T-cell (primary cell): ENCODE results near the gene NEK11. TPM values are rescaled to one million over a fixed set of nuclear protein-coding genes. Genes with fewer than 3 reads are reported as not detected.

Source experiments
- ATAC-seq, 4 experiments: fragments of 200-7000 bp in 3 of 4; fragments of 150-1000 bp in 1 of 4; cut with Tn5 transposase; replicated peaks in 1 of 4; 1 replicate in 3 of 4; 2 replicates in 1 of 4; pipeline ENCODE4 v1.10.0; 2021; ENCODE audit warnings: moderate library complexity in 3 of 4, mild to moderate bottlenecking in 2 of 4, moderate number of reproducible peaks in 1 of 4
- CTCF ChIA-PET, 2 donors: fragments of 300-600 bp; sonication (Branson Sonifier 250); formaldehyde crosslinking; loops; one replicate each; lab custom pipeline; 2022; ENCODE audit warnings: antibody characterized with exemption in 2 of 2; lab: Charles Lee
- POLR2A ChIA-PET, 2 donors: fragments of 300-600 bp; sonication (Branson Sonifier 250); formaldehyde crosslinking; loops; one replicate each; lab custom pipeline; 2022; ENCODE audit warnings: antibody characterized with exemption in 2 of 2; lab: Charles Lee
- DNase-seq, 35 experiments: peaks; one replicate each; pipeline versions ENCODE4 v3.0.0 to v3.0.0-alpha.2; 2013 to 2023
- H3K27ac ChIP-seq: one replicate; pipeline ENCODE4 v1.5.1; 2013; ENCODE audit warnings: low read length
- H3K27me3 ChIP-seq, 2 experiments: replicated peaks in 1 of 2; 1 replicate in 1 of 2; 2 replicates in 1 of 2; pipeline versions ENCODE4 v1.6.1 to v1.7.0; 2013; ENCODE audit warnings: low read length in 1 of 2, mixed read lengths in 1 of 2; ENCODE audit not compliant: control insufficient read depth in 2 of 2, insufficient read depth in 2 of 2; ENCODE audit errors: extremely low read depth in 1 of 2
- H3K36me3 ChIP-seq, 2 donors: 1 replicate in 1 of 2; 2 replicates in 1 of 2; pipeline versions ENCODE4 v1.6.1 to v1.7.0; 2013; ENCODE audit warnings: low read length in 1 of 2; ENCODE audit not compliant: control insufficient read depth in 2 of 2, insufficient read depth in 1 of 2; ENCODE audit errors: extremely low read depth in 1 of 2
- H3K4me1 ChIP-seq, 2 experiments: 1 replicate in 1 of 2; 2 replicates in 1 of 2; pipeline versions ENCODE4 v1.6.1 to v1.7.0; 2013; ENCODE audit warnings: low read length in 2 of 2, mixed read lengths in 1 of 2; ENCODE audit not compliant: insufficient read depth in 2 of 2, control insufficient read depth in 1 of 2; ENCODE audit errors: extremely low read depth in 1 of 2
- H3K4me3 ChIP-seq, 2 donors: 1 replicate in 1 of 2; 2 replicates in 1 of 2; pipeline versions ENCODE4 v1.5.1 to v1.7.0; 2013; ENCODE audit warnings: mild to moderate bottlenecking in 2 of 2, low read length in 1 of 2, moderate library complexity in 1 of 2; ENCODE audit not compliant: control insufficient read depth in 1 of 2; ENCODE audit errors: extremely low read depth in 1 of 2
- H3K9me3 ChIP-seq: 2 replicates; pipeline ENCODE4 v1.7.0; 2013
- H3K27ac Mint-ChIP-seq, 2 donors: one replicate each; pipeline ENCODE4 v1.8.0; 2020 to 2021; ENCODE audit warnings: mild to moderate bottlenecking in 2 of 2, mixed read lengths in 2 of 2
- H3K27me3 Mint-ChIP-seq, 2 donors: one replicate each; pipeline ENCODE4 v1.8.0; 2021 to 2022; ENCODE audit warnings: mixed read lengths in 2 of 2
- H3K36me3 Mint-ChIP-seq: one replicate; pipeline ENCODE4 v1.8.0; 2021; ENCODE audit warnings: mixed read lengths
- H3K4me1 Mint-ChIP-seq, 3 donors: one replicate each; pipeline ENCODE4 v1.8.0; 2020 to 2022; ENCODE audit warnings: mixed read lengths in 3 of 3, mild to moderate bottlenecking in 1 of 3
- H3K4me3 Mint-ChIP-seq, 3 donors: one replicate each; pipeline ENCODE4 v1.8.0; 2020 to 2022; ENCODE audit warnings: mild to moderate bottlenecking in 3 of 3, mixed read lengths in 3 of 3, moderate library complexity in 3 of 3
- H3K9me3 Mint-ChIP-seq, 3 donors: one replicate each; pipeline ENCODE4 v1.8.0; 2020 to 2022; ENCODE audit warnings: mixed read lengths in 3 of 3
- WGBS: methylation state at CpG from one replicate; pipeline ENCODE4 v1.1.5; 2013; ENCODE audit warnings: missing lambda C conversion rate; ENCODE audit not compliant: insufficient coverage; 5-methylcytosine and 5-hydroxymethylcytosine counted together
- total RNA-seq, 35 experiments: library from RNA in 6 of 35; stranded (reverse) in 6 of 35; fragments of 120-200 nt in 1 of 35; gene quantifications; one replicate each; pipeline versions ENCODE4 v1.2.1 to v1.2.4 and lab custom pipeline; 2013 to 2026

NEK11 gene
- total RNA-seq, 5 donors from 2014 or later (not counting 1 experiment from before 2014, with no cell fraction given): 3.8 to 6.5 (median 4.5) TPM

DNA sequence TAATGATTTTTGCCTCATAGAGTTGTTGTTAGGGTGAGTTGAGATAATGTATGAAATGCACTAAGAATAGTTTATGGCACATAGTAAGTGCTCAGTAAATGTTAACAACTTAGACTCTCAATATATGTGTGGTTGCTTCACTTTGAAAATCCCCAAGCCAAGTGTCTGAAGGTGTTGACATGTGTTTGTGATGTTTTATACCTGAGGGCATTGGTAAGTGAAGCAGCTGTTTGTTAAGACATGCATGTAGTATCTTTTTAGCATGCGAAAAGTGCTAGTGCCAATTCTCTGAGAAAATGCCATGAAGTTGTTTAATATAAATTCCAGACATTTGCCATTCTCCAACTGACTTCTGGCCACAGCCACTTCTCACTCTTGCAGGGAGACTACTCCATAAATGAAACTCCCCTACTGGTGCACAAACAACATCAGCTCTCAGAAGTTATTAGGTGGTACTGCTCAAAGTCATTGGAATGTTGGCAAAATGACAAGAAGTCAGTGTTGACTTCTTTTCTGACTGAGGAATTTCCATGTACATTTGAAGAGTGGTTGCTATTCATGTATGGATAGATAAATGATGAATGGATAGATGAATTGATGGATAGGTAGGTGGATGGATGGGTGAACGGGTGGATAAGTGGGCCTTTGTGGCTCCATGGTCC, 251.3 kb downstream of the NEK11 start:
- Mint-ChIP-seq H3K9me3 (no peaks in the 10 kb centered on the region), H3K4me1 (no peaks in the 10 kb centered on the region), H3K27me3 (peaks cover 0 to 5% of the 10 kb centered on the region in 2 donors), H3K4me3 (no peak overlapping the region), H3K36me3 (no peaks in the 10 kb centered on the region), H3K27ac (no peak overlapping the region)
- H3K4me1 ChIP-seq: no peaks in the 10 kb centered on the region
- ChIA-PET POLR2A (no interaction called here), CTCF (no interaction called here)
- H3K4me3 ChIP-seq: no peak overlapping the region
- no peaks in the 10 kb centered on the region for H3K27me3 ChIP-seq
- no peak for DNase-seq
- no peaks in the 10 kb centered on the region for H3K9me3 ChIP-seq
- ATAC-seq: no peak
- whole genome bisulfite sequencing: no CpG with 5 or more reads among the region's 2 CpGs
- H3K36me3 ChIP-seq: no peaks in the 10 kb centered on the region
- H3K27ac ChIP-seq: no peak overlapping the region

DNA sequence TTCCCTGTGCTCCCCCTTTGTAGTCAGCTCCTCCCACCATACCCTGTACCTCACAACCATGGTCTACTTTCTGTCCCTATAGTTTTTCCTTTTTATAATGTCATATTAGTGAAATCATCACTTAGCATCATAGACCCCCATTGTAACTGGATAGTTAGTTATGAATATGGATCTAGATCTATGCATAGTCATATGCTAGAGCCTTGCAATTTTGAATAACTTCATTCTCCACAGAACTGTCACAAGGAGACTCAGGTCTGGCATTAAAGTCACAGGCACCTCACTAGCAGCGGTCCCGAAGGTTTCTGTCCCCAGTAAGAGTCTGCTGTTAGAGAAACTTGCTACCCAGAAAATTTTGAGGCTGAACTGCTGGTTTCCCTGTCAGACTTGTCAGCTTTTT, 252.9 kb downstream of the NEK11 start:
- no peaks in the 10 kb centered on the region for H3K4me1 Mint-ChIP-seq
- no peaks in the 10 kb centered on the region for H3K9me3 Mint-ChIP-seq
- no peak overlapping the region for H3K27ac Mint-ChIP-seq
- no peak overlapping the region for H3K4me3 Mint-ChIP-seq
- DNase-seq (no peak), ATAC-seq (no peak)
- Histone ChIP-seq H3K36me3 (no peaks in the 10 kb centered on the region), H3K27me3 (no peaks in the 10 kb centered on the region), H3K4me1 (no peaks in the 10 kb centered on the region), H3K4me3 (no peak overlapping the region), H3K27ac (no peak overlapping the region), H3K9me3 (no peaks in the 10 kb centered on the region)
- CTCF ChIA-PET: no interaction called here
- POLR2A ChIA-PET: no interaction called here
- H3K36me3 Mint-ChIP-seq: no peaks in the 10 kb centered on the region
- H3K27me3 Mint-ChIP-seq: peaks cover 0 to 5% of the 10 kb centered on the region in 2 donors
- WGBS: 67% methylated on average over 2 of the region's 2 CpGs

DNA sequence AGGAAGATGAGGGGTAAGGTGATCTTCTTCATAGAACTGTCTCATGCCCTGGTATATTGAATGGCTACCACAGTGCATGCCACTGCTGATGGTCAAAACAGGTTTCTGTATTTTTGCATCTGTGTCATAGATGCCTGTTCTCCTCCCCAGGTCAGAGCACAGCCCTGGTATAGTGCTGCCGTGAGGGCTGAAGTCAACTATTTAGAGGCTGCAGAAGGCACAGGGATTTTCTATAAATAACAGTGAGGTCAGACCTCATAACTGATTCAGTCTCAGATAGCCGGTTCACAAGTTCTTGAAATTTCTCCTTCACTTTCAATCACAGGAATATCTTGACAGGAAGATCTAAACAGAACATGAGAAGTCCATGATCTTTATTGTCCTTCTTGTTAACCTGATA, 255.7 kb downstream of the NEK11 start:
- Histone ChIP-seq H3K27me3 (no peaks in the 10 kb centered on the region), H3K36me3 (no peaks in the 10 kb centered on the region), H3K4me3 (no peak overlapping the region), H3K27ac (no peak overlapping the region), H3K9me3 (no peaks in the 10 kb centered on the region), H3K4me1 (no peaks in the 10 kb centered on the region)
- DNase-seq (no peak), ATAC-seq (no peak)
- Mint-ChIP-seq H3K27me3 (peaks cover 0 to 5% of the 10 kb centered on the region in 2 donors), H3K27ac (no peak overlapping the region), H3K4me3 (no peak overlapping the region), H3K4me1 (no peaks in the 10 kb centered on the region), H3K9me3 (no peaks in the 10 kb centered on the region), H3K36me3 (peaks cover 3% of the 10 kb centered on the region)
- ChIA-PET CTCF (no interaction called here), POLR2A (no interaction called here)
- 75% methylated on average over 1 of the region's 2 CpGs for WGBS

DNA sequence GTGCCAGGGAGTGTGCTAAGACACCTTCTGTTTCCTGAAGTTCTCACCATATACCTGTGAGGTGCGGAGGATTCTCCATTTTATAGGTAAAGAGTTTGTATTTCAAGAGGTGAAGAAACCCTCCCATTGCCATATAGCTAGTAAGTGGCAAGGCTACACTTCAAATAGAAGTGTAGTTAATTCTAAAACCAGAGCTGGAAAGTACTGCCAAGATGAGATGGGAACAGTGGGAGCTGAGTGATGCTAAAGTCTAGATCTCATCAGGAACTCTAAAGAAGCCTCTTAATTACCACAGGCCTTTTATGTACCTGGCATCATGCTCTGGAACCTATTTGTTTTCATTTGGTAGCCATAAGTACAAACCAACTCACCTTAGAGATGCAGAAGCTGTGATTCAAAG, 256.3 kb downstream of the NEK11 start:
- Mint-ChIP-seq H3K4me1 (no peaks in the 10 kb centered on the region), H3K27me3 (peaks cover 0 to 5% of the 10 kb centered on the region in 2 donors), H3K4me3 (no peak overlapping the region), H3K36me3 (peaks cover 4% of the 10 kb centered on the region), H3K9me3 (no peaks in the 10 kb centered on the region), H3K27ac (no peak overlapping the region)
- no peak for DNase-seq
- ChIA-PET CTCF (no interaction called here), POLR2A (no interaction called here)
- no CpG with 5 or more reads among the region's 1 CpG for WGBS
- no peak for ATAC-seq
- Histone ChIP-seq H3K36me3 (no peaks in the 10 kb centered on the region), H3K4me1 (no peaks in the 10 kb centered on the region), H3K9me3 (no peaks in the 10 kb centered on the region), H3K27me3 (no peaks in the 10 kb centered on the region), H3K27ac (no peak overlapping the region), H3K4me3 (no peak overlapping the region)

DNA sequence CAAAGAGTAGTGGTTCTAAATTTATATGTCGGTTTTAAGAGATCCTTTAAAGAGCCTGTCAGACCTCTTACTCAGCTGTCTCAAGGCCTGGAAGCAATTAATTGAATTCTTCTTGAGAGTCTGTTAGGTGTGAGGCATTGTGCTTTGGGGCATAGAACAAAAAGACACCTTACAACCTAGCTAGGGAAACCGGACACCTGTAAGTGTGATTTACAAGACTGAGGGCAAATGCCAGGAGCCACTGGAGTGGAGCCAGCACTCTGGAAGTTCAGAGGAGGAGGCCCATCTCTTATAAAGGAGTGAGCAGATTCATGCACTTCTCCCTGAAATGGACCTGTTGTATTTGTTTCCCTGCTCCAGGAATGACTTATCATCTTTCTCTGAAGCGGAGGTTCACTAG, 257.2 kb downstream of the NEK11 start:
- no peak overlapping the region for H3K27ac ChIP-seq
- H3K4me3 Mint-ChIP-seq: no peak overlapping the region
- no peaks in the 10 kb centered on the region for H3K27me3 ChIP-seq
- no peaks in the 10 kb centered on the region for H3K9me3 ChIP-seq
- CTCF ChIA-PET: no interaction called here
- H3K9me3 Mint-ChIP-seq: peaks cover 0 to 2% (median 0%) of the 10 kb centered on the region in 3 donors
- H3K4me1 Mint-ChIP-seq: no peaks in the 10 kb centered on the region
- POLR2A ChIA-PET: interaction anchor here in 1 of 2 donors (0.6 kb wide), 1 partner anchor 289 kb away, joined by 3 read pairs; no protein-coding TSS in a partner anchor
- no peak for ATAC-seq
- 88% methylated on average over 1 of the region's 3 CpGs for WGBS
- H3K4me3 ChIP-seq: no peak overlapping the region
- H3K27me3 Mint-ChIP-seq: peaks cover 0 to 5% of the 10 kb centered on the region in 2 donors
- no peak overlapping the region for H3K27ac Mint-ChIP-seq
- no peak for DNase-seq
- H3K36me3 Mint-ChIP-seq: peaks cover 7% of the 10 kb centered on the region
- H3K4me1 ChIP-seq: no peaks in the 10 kb centered on the region
- H3K36me3 ChIP-seq: no peaks in the 10 kb centered on the region

DNA sequence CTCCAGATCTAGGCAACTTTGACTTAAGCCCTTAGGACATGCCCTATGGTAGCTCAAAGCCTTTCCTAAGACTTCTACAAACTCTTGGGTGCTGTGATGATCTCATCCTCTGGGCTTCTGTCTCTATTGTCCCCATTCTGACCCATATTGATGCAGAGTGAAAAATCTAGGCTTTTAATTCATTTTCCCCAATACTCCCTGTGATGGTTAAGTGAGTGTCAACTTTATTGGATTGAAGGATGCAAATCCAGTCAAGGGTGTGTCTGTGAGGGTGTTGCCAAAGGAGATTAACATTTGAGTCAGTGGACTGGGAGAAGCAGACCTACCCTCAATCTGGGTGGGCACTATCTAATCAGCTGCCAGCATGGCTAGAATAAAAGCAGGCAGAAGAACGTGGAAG, 257.6 kb downstream of the NEK11 start:
- CTCF ChIA-PET: no interaction called here
- Histone ChIP-seq H3K4me3 (no peak overlapping the region), H3K27ac (no peak overlapping the region), H3K36me3 (no peaks in the 10 kb centered on the region), H3K27me3 (no peaks in the 10 kb centered on the region), H3K4me1 (no peaks in the 10 kb centered on the region), H3K9me3 (no peaks in the 10 kb centered on the region)
- Mint-ChIP-seq H3K27ac (no peak overlapping the region), H3K4me3 (no peak overlapping the region), H3K36me3 (peaks cover 7% of the 10 kb centered on the region), H3K4me1 (no peaks in the 10 kb centered on the region), H3K27me3 (peaks cover 0 to 5% of the 10 kb centered on the region in 2 donors), H3K9me3 (peaks cover 0 to 5% (median 0%) of the 10 kb centered on the region in 3 donors)
- DNase-seq (no peak), ATAC-seq (no peak)
- 89% methylated on average over 1 of the region's 1 CpG for WGBS
- POLR2A ChIA-PET: no interaction called here
